MM.1S (cell line): ENCODE data around the gene EPB42.

Source experiments
- DNase-seq: peaks from one replicate; pipeline ENCODE4 v3.0.0-alpha.2; 2015
- H2AFZ ChIP-seq: fragments of 300-600 bp; sonication (generic); 2 replicates; pipeline ENCODE4 v1.6.0; 2016; ENCODE audit warnings: antibody characterized with exemption, low read length
- H3F3A ChIP-seq: fragments of 300-600 bp; sonication (generic); 2 replicates; pipeline ENCODE4 v1.6.1; 2016; ENCODE audit warnings: mild to moderate bottlenecking, antibody characterized with exemption, low read length, moderate library complexity, mixed read lengths; ENCODE audit not compliant: insufficient read depth
- H3K27ac ChIP-seq: fragments of 300-600 bp; sonication (generic); 2 replicates; pipeline ENCODE4 v1.5.1; 2016; ENCODE audit warnings: mild to moderate bottlenecking, low read length
- H3K27me3 ChIP-seq: fragments of 300-600 bp; sonication (generic); replicated peaks from 2 replicates; pipeline ENCODE4 v1.6.0; 2016; ENCODE audit warnings: low read length; ENCODE audit not compliant: insufficient read depth
- H3K36me3 ChIP-seq: fragments of 300-600 bp; sonication (generic); replicated peaks from 2 replicates; pipeline ENCODE4 v1.6.1; 2016; ENCODE audit warnings: mild to moderate bottlenecking, low read length, mixed read lengths; ENCODE audit not compliant: insufficient read depth
- H3K4me1 ChIP-seq: fragments of 300-600 bp; sonication (generic); 2 replicates; pipeline ENCODE4 v1.6.1; 2016; ENCODE audit warnings: low read length, mixed read lengths
- H3K4me2 ChIP-seq: fragments of 300-600 bp; sonication (generic); 2 replicates; pipeline ENCODE4 v1.6.0; 2016; ENCODE audit warnings: low read depth, low read length
- H3K4me3 ChIP-seq: fragments of 300-600 bp; sonication (generic); 2 replicates; pipeline ENCODE4 v1.5.1; 2016; ENCODE audit warnings: low read length, mixed read lengths
- H3K79me2 ChIP-seq: fragments of 300-600 bp; sonication (generic); 2 replicates; pipeline ENCODE4 v1.6.1; 2016; ENCODE audit warnings: mixed run types, low read length, mixed read lengths
- H3K9ac ChIP-seq: fragments of 300-600 bp; sonication (generic); 2 replicates; pipeline ENCODE4 v1.6.1; 2016; ENCODE audit warnings: low read length, mixed read lengths
- H3K9me2 ChIP-seq: fragments of 300-600 bp; sonication (generic); replicated peaks from 2 replicates; pipeline ENCODE4 v1.6.1; 2016; ENCODE audit warnings: mild to moderate bottlenecking, low read length, mixed read lengths; ENCODE audit not compliant: insufficient read depth
- H3K9me3 ChIP-seq: fragments of 300-600 bp; sonication (generic); replicated peaks from 2 replicates; pipeline ENCODE4 v1.6.1; 2016; ENCODE audit warnings: mild to moderate bottlenecking, low read length, mixed read lengths; ENCODE audit not compliant: insufficient read depth
- H4K20me1 ChIP-seq: fragments of 300-600 bp; sonication (generic); 2 replicates; pipeline ENCODE4 v1.6.1; 2016; ENCODE audit warnings: mild to moderate bottlenecking, low read length, moderate library complexity, mixed read lengths; ENCODE audit not compliant: insufficient read depth
- EZH2 ChIP-seq: fragments of 300-600 bp; sonication (generic); optimal IDR thresholded peaks from 2 replicates; pipeline ENCODE3; 2017; ENCODE audit warnings: low read depth, mild to moderate bottlenecking, antibody characterized with exemption, low read length, mixed read lengths
- EZH2phosphoT487 ChIP-seq: fragments of 300-600 bp; sonication (generic); IDR thresholded peaks from 2 replicates; pipeline ENCODE4 v1.6.1; 2018; ENCODE audit warnings: antibody characterized with exemption, low read length
- TF ChIP-seq, protein P1 (sequence below): fragments of 300-600 bp; sonication (generic); IDR thresholded peaks from 2 replicates; pipeline ENCODE4 v1.5.1; 2016; ENCODE audit warnings: antibody characterized with exemption, low read length, mixed read lengths

Gene EPB42

DNA sequence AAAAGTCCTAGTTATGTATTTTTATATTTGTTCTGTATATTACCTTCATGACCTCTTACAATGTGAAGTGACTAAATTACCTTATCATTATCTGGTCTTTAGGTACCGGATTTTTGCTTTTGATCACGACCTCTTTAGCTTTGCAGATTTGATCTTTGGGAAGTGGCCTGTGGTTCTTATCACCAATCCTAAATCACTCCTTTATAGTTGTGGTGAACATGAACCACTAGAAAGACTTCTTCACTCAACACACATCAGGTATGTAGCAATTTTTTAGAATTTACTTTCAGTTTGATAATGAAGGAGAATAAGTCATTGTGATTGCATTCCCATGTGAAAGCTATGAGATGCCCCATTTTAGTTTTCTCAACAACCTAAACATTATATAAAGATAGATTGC is 69.1 kb downstream of the EPB42 start:
- Histone ChIP-seq H3K79me2 (peaks cover 5% of the 10 kb centered on the region; the same call in 1 of the 2 replicates), H3K9me2 (no peaks in the 10 kb centered on the region), H3K9ac (no peak overlapping the region), H3K27ac (no peak overlapping the region), H3K27me3 (no peaks in the 10 kb centered on the region), H3K4me3 (no peak overlapping the region), H3K36me3 (0 out of 2 replicates have a peak, but pooled peaks cover 4% of the 10 kb centered on the region), H3K4me2 (no peak overlapping the region), H3F3A (no peaks in the 10 kb centered on the region), H2AFZ (no peak overlapping the region), H4K20me1 (no peaks in the 10 kb centered on the region), H3K4me1 (peaks cover 13% of the 10 kb centered on the region; the same call in 1 of the 2 replicates), H3K9me3 (no peaks in the 10 kb centered on the region)
- no peak for TF ChIP-seq EZH2phosphoT487
- DNase-seq = no peak

DNA sequence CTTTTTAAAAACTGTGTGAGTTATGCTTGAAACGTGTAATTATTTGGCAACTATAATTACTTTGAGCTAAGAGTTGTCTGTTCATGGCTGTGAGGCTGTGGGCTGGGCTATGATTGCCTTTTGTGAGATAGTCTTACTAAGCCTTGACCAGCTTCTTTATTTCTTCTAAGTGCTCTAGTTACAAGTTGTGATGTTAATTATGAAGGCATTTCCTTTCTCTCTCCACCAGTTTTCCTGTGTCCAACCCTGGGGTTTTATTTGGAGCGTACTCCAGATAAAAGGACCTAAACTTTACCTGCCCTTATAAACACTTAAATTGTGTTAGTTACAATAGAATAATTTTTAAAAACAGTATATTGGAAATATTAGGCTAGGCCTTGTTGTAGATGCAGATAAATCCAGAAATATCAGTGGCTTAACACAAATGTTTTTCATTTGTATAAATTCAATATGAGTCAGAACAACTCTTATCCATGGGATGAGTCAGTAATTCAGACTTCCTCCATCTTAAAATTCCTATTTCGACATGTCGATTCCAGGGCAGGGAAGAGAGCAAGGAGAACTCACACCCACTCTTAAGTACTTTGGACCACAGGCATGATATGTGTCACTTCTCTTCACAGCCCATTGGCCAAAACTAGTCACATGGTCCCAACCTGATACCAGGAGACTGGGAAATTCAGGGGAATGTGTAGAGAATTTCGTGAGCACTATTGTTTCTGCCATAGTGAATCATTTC is 70.5 kb downstream of the EPB42 start:
- Histone ChIP-seq H3K27ac (no peak overlapping the region), H3K9me3 (no peaks in the 10 kb centered on the region), H3K27me3 (no peaks in the 10 kb centered on the region), H4K20me1 (no peaks in the 10 kb centered on the region), H3K4me3 (no peak overlapping the region), H3K36me3 (0 out of 2 replicates have a peak, but pooled peaks cover 6% of the 10 kb centered on the region), H3K9ac (no peak overlapping the region), H3K4me2 (no peak overlapping the region), H3K79me2 (peaks cover 5% of the 10 kb centered on the region; the same call in 1 of the 2 replicates), H3K9me2 (no peaks in the 10 kb centered on the region), H2AFZ (no peak overlapping the region), H3K4me1 (peaks cover 13% of the 10 kb centered on the region; the same call in 1 of the 2 replicates), H3F3A (no peaks in the 10 kb centered on the region)
- no peak for DNase-seq
- TF ChIP-seq EZH2phosphoT487 = no peak
- TF ChIP-seq EZH2 = no peak
- TF ChIP-seq, protein P1, sequence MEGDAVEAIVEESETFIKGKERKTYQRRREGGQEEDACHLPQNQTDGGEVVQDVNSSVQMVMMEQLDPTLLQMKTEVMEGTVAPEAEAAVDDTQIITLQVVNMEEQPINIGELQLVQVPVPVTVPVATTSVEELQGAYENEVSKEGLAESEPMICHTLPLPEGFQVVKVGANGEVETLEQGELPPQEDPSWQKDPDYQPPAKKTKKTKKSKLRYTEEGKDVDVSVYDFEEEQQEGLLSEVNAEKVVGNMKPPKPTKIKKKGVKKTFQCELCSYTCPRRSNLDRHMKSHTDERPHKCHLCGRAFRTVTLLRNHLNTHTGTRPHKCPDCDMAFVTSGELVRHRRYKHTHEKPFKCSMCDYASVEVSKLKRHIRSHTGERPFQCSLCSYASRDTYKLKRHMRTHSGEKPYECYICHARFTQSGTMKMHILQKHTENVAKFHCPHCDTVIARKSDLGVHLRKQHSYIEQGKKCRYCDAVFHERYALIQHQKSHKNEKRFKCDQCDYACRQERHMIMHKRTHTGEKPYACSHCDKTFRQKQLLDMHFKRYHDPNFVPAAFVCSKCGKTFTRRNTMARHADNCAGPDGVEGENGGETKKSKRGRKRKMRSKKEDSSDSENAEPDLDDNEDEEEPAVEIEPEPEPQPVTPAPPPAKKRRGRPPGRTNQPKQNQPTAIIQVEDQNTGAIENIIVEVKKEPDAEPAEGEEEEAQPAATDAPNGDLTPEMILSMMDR = no peak
